Gastrocnemius medialis (tissue), 4 donors: ENCODE measurements around the gene DGCR8.

ENCODE experiments used
- CTCF ChIP-seq, 5 experiments: fragments of 450-650 bp in 3 of 5; fragments of 200-600 bp in 2 of 5; sonication (generic) in 2 of 5; IDR thresholded peaks in 4 of 5; conservative IDR thresholded peaks in 1 of 5; 1 replicate in 4 of 5; 2 replicates in 1 of 5; pipeline ENCODE4 v1.5.1; 2016 to 2019; ENCODE audit warnings: antibody characterized with exemption in 5 of 5, mild to moderate bottlenecking in 3 of 5, moderate library complexity in 3 of 5
- POLR2A ChIP-seq, 2 donors: fragments of 450-650 bp; IDR thresholded peaks; one replicate each; pipeline ENCODE4 v1.6.1; 2017; ENCODE audit warnings: antibody characterized with exemption in 2 of 2, mild to moderate bottlenecking in 2 of 2, moderate library complexity in 2 of 2

DNA sequence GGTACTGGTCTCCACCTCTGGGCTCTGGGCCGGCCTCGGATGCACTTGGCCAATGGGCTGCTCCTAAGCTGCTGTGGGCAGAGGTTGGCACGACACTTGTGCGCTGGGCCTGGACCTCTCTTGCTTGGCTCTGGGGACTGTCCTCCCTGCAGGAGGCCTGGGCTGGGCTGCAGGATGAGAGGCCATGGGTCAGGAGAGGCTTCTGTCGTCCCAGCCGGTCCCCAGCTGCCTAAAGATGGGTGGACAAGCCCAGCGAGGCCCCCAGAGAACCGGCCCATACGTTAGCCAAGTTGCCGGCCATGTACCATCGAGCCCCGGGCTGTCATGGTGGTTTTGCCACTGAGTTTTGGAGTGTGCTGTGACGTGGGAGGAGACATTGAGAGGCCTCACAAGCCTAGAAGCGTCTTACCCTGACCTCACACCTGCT lies 72.4 kb downstream of the DGCR8 start:
- TF ChIP-seq CTCF (IDR thresholded peaks at IDR 0.05 in 4 of 5, conservative IDR thresholded peaks at IDR 0.05 in 1 of 5) (no peak), POLR2A (IDR thresholded peaks at IDR 0.05) (no peak)
